Upper lobe of left lung (tissue), 4 donors: ENCODE measurements around the gene LZIC.
A peak's percentile ranks its signal among the peaks of the same experiment; 100 is the strongest.

Experiments used
- CTCF ChIP-seq, 6 experiments: fragments of 450-650 bp in 4 of 6; fragments of 200-600 bp in 2 of 6; sonication (generic) in 2 of 6; IDR thresholded peaks; one replicate each; pipeline ENCODE4 v1.5.1; 2016 to 2019; ENCODE audit warnings: antibody characterized with exemption in 6 of 6
- EP300 ChIP-seq, 4 donors: sonication (generic); formaldehyde crosslinking; IDR thresholded peaks; one replicate each; pipeline ENCODE4 v1.5.1; 2017; ENCODE audit warnings: antibody characterized with exemption in 4 of 4, control low read depth in 2 of 4
- POLR2A ChIP-seq, 4 donors: fragments of 450-650 bp; IDR thresholded peaks; one replicate each; pipeline ENCODE4 v1.5.1; 2016 to 2017; ENCODE audit warnings: antibody characterized with exemption in 4 of 4, mild to moderate bottlenecking in 2 of 4
- POLR2AphosphoS5 ChIP-seq, 2 donors: sonication (generic); formaldehyde crosslinking; IDR thresholded peaks; one replicate each; pipeline ENCODE4 v1.5.1; 2017; ENCODE audit warnings: antibody characterized with exemption in 2 of 2

- TF ChIP-seq CTCF (IDR thresholded peaks at IDR 0.05) (no peak), POLR2AphosphoS5 (IDR thresholded peaks at IDR 0.05) (peak; percentile 22 to 59), POLR2A (IDR thresholded peaks at IDR 0.05) (peak in 1 of 4 donors; percentile 28), EP300 (IDR thresholded peaks at IDR 0.05) (peak in 2 of 4 donors; percentile 29 to 62)
Observed at GRCh38 chr1:9901148-9902059, 41.8 kb downstream of the LZIC start.
